Stomach (tissue), 4 donors: ENCODE measurements around the gene PPM1E.

Experiments used
- CTCF ChIP-seq, 7 experiments: fragments of 450-650 bp in 4 of 7; fragments of 200-600 bp in 3 of 7; sonication (generic) in 3 of 7; IDR thresholded peaks; one replicate each; pipeline ENCODE4 v1.5.1; 2016 to 2019; ENCODE audit warnings: antibody characterized with exemption in 7 of 7, control low read depth in 2 of 7, mild to moderate bottlenecking in 1 of 7
- EP300 ChIP-seq: sonication (generic); formaldehyde crosslinking; IDR thresholded peaks from one replicate; pipeline ENCODE4 v1.6.1; 2017; ENCODE audit warnings: antibody characterized with exemption
- POLR2A ChIP-seq, 4 donors: fragments of 450-650 bp; IDR thresholded peaks; one replicate each; pipeline ENCODE4 v1.6.1; 2016; ENCODE audit warnings: antibody characterized with exemption in 4 of 4, control low read depth in 2 of 4, mild to moderate bottlenecking in 1 of 4, moderate library complexity in 1 of 4
- POLR2AphosphoS5 ChIP-seq, 3 donors: sonication (generic); formaldehyde crosslinking; IDR thresholded peaks; one replicate each; pipeline ENCODE4 v1.6.1; 2016; ENCODE audit warnings: antibody characterized with exemption in 3 of 3

- TF ChIP-seq POLR2AphosphoS5 (IDR thresholded peaks at IDR 0.05) (no peak), EP300 (no peak), CTCF (IDR thresholded peaks at IDR 0.05) (no peak), POLR2A (IDR thresholded peaks at IDR 0.05) (no peak)
Observed at GRCh38 chr17:58980706-58981481, 225.2 kb downstream of the PPM1E start.
